Uterus (tissue), 2 donors: ENCODE measurements around the gene CLPSL1.

Source experiments
- CTCF ChIP-seq, 4 experiments: fragments of 200-600 bp in 2 of 4; fragments of 450-650 bp in 2 of 4; sonication (generic) in 2 of 4; IDR thresholded peaks; one replicate each; pipeline ENCODE4 v1.5.1; 2016 to 2019; ENCODE audit warnings: antibody characterized with exemption in 4 of 4, mild to moderate bottlenecking in 2 of 4, moderate library complexity in 1 of 4
- POLR2A ChIP-seq, 2 donors: fragments of 450-650 bp; IDR thresholded peaks; one replicate each; pipeline ENCODE4 v1.6.1; 2016; ENCODE audit warnings: antibody characterized with exemption in 2 of 2, mild to moderate bottlenecking in 1 of 2, moderate library complexity in 1 of 2

GRCh38 chr6:35780719-35781118 lies at the start of gene CLPSL1:
- TF ChIP-seq CTCF (IDR thresholded peaks at IDR 0.05): no peak
- TF ChIP-seq POLR2A (IDR thresholded peaks at IDR 0.05): no peak
